OCI-LY1 (cell line): ENCODE measurements around the gene CLN6.

Source experiments
- H2AFZ ChIP-seq: fragments of 200-600 bp; sonication (generic), shearing (Covaris generic); 2 replicates; pipeline ENCODE4 v1.6.0; 2014; ENCODE audit warnings: antibody characterized with exemption, mild to moderate bottlenecking, low read length
- H3F3A ChIP-seq: fragments of 200-600 bp; sonication (generic), shearing (Covaris generic); 2 replicates; pipeline ENCODE4 v1.6.0; 2014; ENCODE audit warnings: mild to moderate bottlenecking, antibody characterized with exemption, low read length, moderate library complexity; ENCODE audit not compliant: insufficient read depth
- H3K27ac ChIP-seq: fragments of 200-600 bp; sonication (generic); 2 replicates; pipeline ENCODE4 v1.5.1; 2014; ENCODE audit warnings: low read length, mixed run types, mild to moderate bottlenecking, low read depth; ENCODE audit not compliant: poor library complexity, severe bottlenecking
- H3K27me3 ChIP-seq: fragments of 200-600 bp; sonication (generic); 2 replicates; pipeline ENCODE4 v1.6.0; 2014; ENCODE audit warnings: antibody characterized with exemption, mild to moderate bottlenecking, low read length, moderate library complexity; ENCODE audit not compliant: insufficient read depth
- H3K36me3 ChIP-seq: fragments of 200-600 bp; sonication (generic); 2 replicates; pipeline ENCODE4 v1.6.1; 2014; ENCODE audit warnings: mild to moderate bottlenecking, antibody characterized with exemption, low read length, moderate library complexity, mixed read lengths; ENCODE audit not compliant: insufficient read depth
- H3K4me1 ChIP-seq: fragments of 200-600 bp; sonication (generic); 2 replicates; pipeline ENCODE4 v1.5.1; 2014; ENCODE audit warnings: mild to moderate bottlenecking, low read length, moderate library complexity; ENCODE audit not compliant: insufficient read depth, severe bottlenecking
- H3K4me2 ChIP-seq: fragments of 200-600 bp; sonication (generic), shearing (Covaris generic); 2 replicates; pipeline ENCODE4 v1.6.1; 2014; ENCODE audit warnings: low read length
- H3K4me3 ChIP-seq: fragments of 200-600 bp; sonication (generic); 2 replicates; pipeline ENCODE4 v1.5.1; 2014; ENCODE audit warnings: low read length, low read depth, mild to moderate bottlenecking, mixed read lengths; ENCODE audit not compliant: poor library complexity, severe bottlenecking
- H3K79me2 ChIP-seq: fragments of 200-600 bp; shearing (Covaris generic); 2 replicates; pipeline ENCODE4 v1.6.1; 2016; ENCODE audit warnings: mixed run types, low read length, mixed read lengths; ENCODE audit not compliant: insufficient read depth
- H3K9ac ChIP-seq: fragments of 200-600 bp; sonication (generic), shearing (Covaris generic); 2 replicates; pipeline ENCODE4 v1.6.1; 2014; ENCODE audit warnings: mild to moderate bottlenecking, low read length, mixed read lengths
- H3K9me2 ChIP-seq: fragments of 200-600 bp; sonication (generic), shearing (Covaris generic); 2 replicates; pipeline ENCODE4 v1.6.1; 2014; ENCODE audit warnings: low read depth, mild to moderate bottlenecking, low read length, mixed read lengths
- H3K9me3 ChIP-seq: fragments of 200-600 bp; shearing (Covaris generic); 2 replicates; pipeline ENCODE4 v1.6.1; 2014; ENCODE audit warnings: low read length, mixed read lengths
- H4K20me1 ChIP-seq: fragments of 200-600 bp; sonication (generic), shearing (Covaris generic); 2 replicates; pipeline ENCODE4 v1.6.0; 2016; ENCODE audit warnings: mild to moderate bottlenecking, low read length; ENCODE audit not compliant: insufficient read depth
- EZH2 ChIP-seq: fragments of 200-600 bp; sonication (generic), shearing (Covaris generic); IDR thresholded peaks from 2 replicates; pipeline ENCODE4 v1.8.0; 2017; ENCODE audit warnings: borderline replicate concordance, mixed run types, mild to moderate bottlenecking, antibody characterized with exemption, low read length, moderate library complexity, mixed read lengths
- TF ChIP-seq, protein P1 (sequence below): fragments of 200-600 bp; sonication (generic), shearing (Covaris generic); IDR thresholded peaks from 2 replicates; pipeline ENCODE4 v1.5.1; 2017; ENCODE audit warnings: mild to moderate bottlenecking, antibody characterized with exemption, low read length, moderate library complexity, mixed read lengths

CLN6 gene

DNA sequence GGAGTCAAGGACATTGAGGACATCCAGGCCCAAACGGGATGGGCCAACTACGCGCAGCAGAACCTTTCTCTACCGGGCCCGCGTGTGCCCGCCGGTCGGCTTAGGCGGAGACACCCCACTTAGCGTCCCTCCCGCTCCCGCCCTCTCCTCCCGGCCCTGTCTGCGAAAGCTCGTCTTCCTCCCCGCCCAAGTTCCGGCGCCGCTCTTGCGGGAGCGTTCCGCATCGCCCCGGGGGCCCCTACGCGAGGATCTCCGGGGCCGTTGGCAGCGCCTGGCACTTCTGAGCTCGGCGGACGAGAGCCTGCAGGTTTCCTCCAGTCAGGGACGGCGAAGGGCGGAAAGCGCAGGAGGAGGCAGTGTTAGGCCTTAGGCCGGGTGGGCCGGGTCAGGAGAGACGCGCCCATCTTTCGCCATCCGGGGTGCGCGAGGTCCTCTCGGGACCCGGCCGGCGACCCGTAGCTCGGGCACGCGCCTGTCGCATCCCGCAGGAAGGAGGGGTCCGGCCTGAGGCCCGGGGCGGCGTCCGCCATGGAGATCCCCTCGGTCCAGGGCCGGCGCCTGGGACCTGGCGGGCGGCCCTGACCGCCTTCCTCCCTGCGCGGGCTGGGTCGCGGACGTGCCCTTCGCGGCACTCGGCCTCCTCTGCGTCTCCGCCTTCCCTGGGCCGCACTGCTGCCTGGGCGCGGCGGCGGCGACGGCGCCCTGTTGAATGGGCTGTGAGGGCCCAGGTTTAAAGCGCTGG is 48.2 kb upstream of the CLN6 start, which contains the start of gene FEM1B:
Gene FEM1B, plus strand, starts transcription at position 143 of the 742 bp plus-strand sequence. CDS start 673 bp downstream, outside the sequence.
- Histone ChIP-seq H3K36me3 (peaks cover 4% of the 10 kb centered on the region; the same call in 1 of the 2 replicates), H3K27ac (peak within 1 kb of the TSS; percentile 85), H3K79me2 (peaks cover 41% of the 10 kb centered on the region), H3F3A (no peaks in the 10 kb centered on the region), H3K4me3 (peak within 1 kb of the TSS; percentile 78), H3K9me2 (no peaks in the 10 kb centered on the region), H3K4me1 (peaks cover 41% of the 10 kb centered on the region), H3K27me3 (no peaks in the 10 kb centered on the region), H3K9me3 (no peaks in the 10 kb centered on the region), H3K4me2 (peak within 1 kb of the TSS; percentile 96), H3K9ac (peak within 1 kb of the TSS; percentile 84), H2AFZ (peak within 1 kb of the TSS; percentile 90), H4K20me1 (no peaks in the 10 kb centered on the region)
- TF ChIP-seq EZH2, result no peak
- TF ChIP-seq, protein P1, sequence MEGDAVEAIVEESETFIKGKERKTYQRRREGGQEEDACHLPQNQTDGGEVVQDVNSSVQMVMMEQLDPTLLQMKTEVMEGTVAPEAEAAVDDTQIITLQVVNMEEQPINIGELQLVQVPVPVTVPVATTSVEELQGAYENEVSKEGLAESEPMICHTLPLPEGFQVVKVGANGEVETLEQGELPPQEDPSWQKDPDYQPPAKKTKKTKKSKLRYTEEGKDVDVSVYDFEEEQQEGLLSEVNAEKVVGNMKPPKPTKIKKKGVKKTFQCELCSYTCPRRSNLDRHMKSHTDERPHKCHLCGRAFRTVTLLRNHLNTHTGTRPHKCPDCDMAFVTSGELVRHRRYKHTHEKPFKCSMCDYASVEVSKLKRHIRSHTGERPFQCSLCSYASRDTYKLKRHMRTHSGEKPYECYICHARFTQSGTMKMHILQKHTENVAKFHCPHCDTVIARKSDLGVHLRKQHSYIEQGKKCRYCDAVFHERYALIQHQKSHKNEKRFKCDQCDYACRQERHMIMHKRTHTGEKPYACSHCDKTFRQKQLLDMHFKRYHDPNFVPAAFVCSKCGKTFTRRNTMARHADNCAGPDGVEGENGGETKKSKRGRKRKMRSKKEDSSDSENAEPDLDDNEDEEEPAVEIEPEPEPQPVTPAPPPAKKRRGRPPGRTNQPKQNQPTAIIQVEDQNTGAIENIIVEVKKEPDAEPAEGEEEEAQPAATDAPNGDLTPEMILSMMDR, result no peak

DNA sequence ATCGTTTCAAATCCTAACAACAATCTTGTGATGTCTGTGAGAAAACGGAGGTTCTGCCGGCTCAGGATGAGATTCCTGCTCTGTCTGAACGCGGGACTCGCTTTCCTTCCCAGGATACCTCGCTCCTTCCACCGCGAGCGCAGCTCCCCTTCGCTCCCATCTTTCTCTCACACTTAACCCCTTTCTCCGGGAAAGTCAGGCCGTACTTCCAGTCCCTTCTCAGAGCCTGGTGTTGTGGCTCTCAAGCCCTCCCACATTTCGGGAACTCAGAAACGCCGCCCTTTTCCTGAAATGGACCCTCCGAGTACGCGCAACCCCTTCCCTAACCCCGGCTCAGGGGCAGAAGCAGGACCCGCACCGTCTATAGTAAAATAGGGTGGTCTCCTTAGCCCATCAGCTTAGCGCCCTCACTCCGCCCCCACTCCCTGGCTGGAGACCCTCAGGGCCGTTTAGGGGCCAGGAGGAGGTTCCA is 47.6 kb upstream of the CLN6 start:
- Histone ChIP-seq H3K9me3 (no peaks in the 10 kb centered on the region), H3F3A (no peaks in the 10 kb centered on the region), H3K4me1 (peaks cover 39% of the 10 kb centered on the region), H3K27me3 (no peaks in the 10 kb centered on the region), H2AFZ (peak overlapping the region; percentile 90), H3K4me2 (peak overlapping the region; percentile 96), H3K4me3 (peak overlapping the region; percentile 78), H3K9ac (peak overlapping the region; percentile 84), H3K79me2 (peaks cover 35% of the 10 kb centered on the region), H3K27ac (peak overlapping the region; percentile 85), H4K20me1 (no peaks in the 10 kb centered on the region), H3K36me3 (peaks cover 4% of the 10 kb centered on the region; the same call in 1 of the 2 replicates), H3K9me2 (no peaks in the 10 kb centered on the region)
- TF ChIP-seq EZH2, result no peak
- TF ChIP-seq, protein P1, result no peak

DNA sequence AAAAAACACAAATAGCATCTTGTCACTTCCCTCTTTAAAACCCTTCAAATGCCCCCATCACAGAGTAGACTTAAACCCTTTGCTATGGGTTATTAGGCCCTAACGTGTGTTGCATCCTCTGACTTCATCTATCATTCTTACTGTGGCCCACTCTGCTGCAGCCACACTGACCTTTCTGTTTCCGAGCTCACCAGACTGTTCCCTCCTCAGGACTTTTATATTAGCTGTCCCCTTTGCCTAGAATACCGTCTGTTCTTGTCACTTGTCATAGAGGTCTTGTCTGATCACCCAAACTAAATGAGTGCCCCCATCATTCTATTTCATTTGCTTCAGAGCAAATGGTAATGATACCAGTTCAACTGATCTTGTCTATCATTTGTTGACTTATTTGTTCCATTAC is 47.1 kb upstream of the CLN6 start:
- peak overlapping the region; percentile 90 for H2AFZ ChIP-seq
- peak overlapping the region; percentile 84; the same call in 1 of the 2 replicates for H3K9ac ChIP-seq
- peaks cover 30% of the 10 kb centered on the region for H3K79me2 ChIP-seq
- H3F3A ChIP-seq, result no peaks in the 10 kb centered on the region
- H4K20me1 ChIP-seq, result no peaks in the 10 kb centered on the region
- H3K4me3 ChIP-seq, result peak overlapping the region; percentile 78
- H3K9me3 ChIP-seq, result no peaks in the 10 kb centered on the region
- TF ChIP-seq EZH2, result no peak
- TF ChIP-seq, protein P1, result no peak
- H3K36me3 ChIP-seq, result peaks cover 4% of the 10 kb centered on the region; the same call in 1 of the 2 replicates
- H3K27me3 ChIP-seq, result no peaks in the 10 kb centered on the region
- H3K4me1 ChIP-seq, result peaks cover 34% of the 10 kb centered on the region
- no peak overlapping the region for H3K27ac ChIP-seq
- no peaks in the 10 kb centered on the region for H3K9me2 ChIP-seq
- H3K4me2 ChIP-seq, result peak overlapping the region; percentile 96
